Measurements from ENCODE around the gene PHKB.

PHKB gene

DNA sequence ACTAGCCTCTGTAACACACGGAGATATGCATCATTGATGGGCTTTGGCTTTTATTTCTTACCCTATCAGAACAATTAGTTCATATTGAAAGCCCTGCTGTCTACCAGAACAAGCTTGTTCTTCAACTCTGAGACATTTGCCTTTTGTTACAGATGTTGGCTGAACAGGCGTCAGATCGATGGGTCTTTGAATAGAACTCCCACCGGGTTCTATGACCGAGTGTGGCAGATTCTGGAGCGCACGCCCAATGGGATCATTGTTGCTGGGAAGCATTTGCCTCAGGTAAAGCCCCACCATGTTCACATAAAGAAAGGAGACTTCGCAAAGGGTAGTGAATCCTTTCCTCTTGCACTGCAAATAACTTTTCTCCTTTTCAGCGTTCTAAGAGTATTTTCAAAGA, 232.1 kb downstream of the PHKB start:
- H3K27ac ChIP-seq (replicated peaks) = no peak overlapping the region

GRCh38 chr16:47694543-47694942, 233.4 kb downstream of the PHKB start:
- no peak overlapping the region for H3K4me3 ChIP-seq (replicated peaks; ENCODE audit: insufficient read depth, low read length)
- H3K27me3 ChIP-seq (ENCODE audit: insufficient read depth, poor library complexity, severe bottlenecking) = no peaks in the 10 kb centered on the region
- no peak for TF ChIP-seq SPI1 (IDR thresholded peaks at IDR 0.05; ENCODE audit: borderline replicate concordance, low read depth)
- TF ChIP-seq, protein P1, sequence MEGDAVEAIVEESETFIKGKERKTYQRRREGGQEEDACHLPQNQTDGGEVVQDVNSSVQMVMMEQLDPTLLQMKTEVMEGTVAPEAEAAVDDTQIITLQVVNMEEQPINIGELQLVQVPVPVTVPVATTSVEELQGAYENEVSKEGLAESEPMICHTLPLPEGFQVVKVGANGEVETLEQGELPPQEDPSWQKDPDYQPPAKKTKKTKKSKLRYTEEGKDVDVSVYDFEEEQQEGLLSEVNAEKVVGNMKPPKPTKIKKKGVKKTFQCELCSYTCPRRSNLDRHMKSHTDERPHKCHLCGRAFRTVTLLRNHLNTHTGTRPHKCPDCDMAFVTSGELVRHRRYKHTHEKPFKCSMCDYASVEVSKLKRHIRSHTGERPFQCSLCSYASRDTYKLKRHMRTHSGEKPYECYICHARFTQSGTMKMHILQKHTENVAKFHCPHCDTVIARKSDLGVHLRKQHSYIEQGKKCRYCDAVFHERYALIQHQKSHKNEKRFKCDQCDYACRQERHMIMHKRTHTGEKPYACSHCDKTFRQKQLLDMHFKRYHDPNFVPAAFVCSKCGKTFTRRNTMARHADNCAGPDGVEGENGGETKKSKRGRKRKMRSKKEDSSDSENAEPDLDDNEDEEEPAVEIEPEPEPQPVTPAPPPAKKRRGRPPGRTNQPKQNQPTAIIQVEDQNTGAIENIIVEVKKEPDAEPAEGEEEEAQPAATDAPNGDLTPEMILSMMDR (IDR thresholded peaks at IDR 0.05; ENCODE audit: insufficient read depth, low read length) = no peak
- TF ChIP-seq POLR2AphosphoS5 (IDR thresholded peaks at IDR 0.05; ENCODE audit: low read depth) = no peak
- no peak for TF ChIP-seq GABPA (IDR thresholded peaks at IDR 0.05; ENCODE audit: low read depth)
- no peak for TF ChIP-seq REST (IDR thresholded peaks at IDR 0.05; ENCODE audit: insufficient replicate concordance, low read depth)
- no peak for DNase-seq (ENCODE audit: low read depth in 1 of 2, low spot score in 1 of 2)
- H3K27ac ChIP-seq (replicated peaks) = no peak overlapping the region

More for the DNA sequence above, 232.1 kb downstream of the PHKB start:
- TF ChIP-seq GABPA (IDR thresholded peaks at IDR 0.05; ENCODE audit: low read depth) (no peak), SPI1 (IDR thresholded peaks at IDR 0.05; ENCODE audit: borderline replicate concordance, low read depth) (no peak), REST (IDR thresholded peaks at IDR 0.05; ENCODE audit: insufficient replicate concordance, low read depth) (no peak), POLR2AphosphoS5 (IDR thresholded peaks at IDR 0.05; ENCODE audit: low read depth) (no peak)
- TF ChIP-seq, protein P1 (IDR thresholded peaks at IDR 0.05; ENCODE audit: insufficient read depth, low read length) = no peak
- Histone ChIP-seq H3K27me3 (ENCODE audit: insufficient read depth, poor library complexity, severe bottlenecking) (no peaks in the 10 kb centered on the region), H3K4me3 (replicated peaks; ENCODE audit: insufficient read depth, low read length) (no peak overlapping the region)
- no peak for DNase-seq (ENCODE audit: low read depth in 1 of 2, low spot score in 1 of 2)

GRCh38 chr16:47695756-47696155, 234.6 kb downstream of the PHKB start:
- TF ChIP-seq GABPA (IDR thresholded peaks at IDR 0.05; ENCODE audit: low read depth) (no peak), REST (IDR thresholded peaks at IDR 0.05; ENCODE audit: insufficient replicate concordance, low read depth) (no peak), POLR2AphosphoS5 (IDR thresholded peaks at IDR 0.05; ENCODE audit: low read depth) (no peak), SPI1 (IDR thresholded peaks at IDR 0.05; ENCODE audit: borderline replicate concordance, low read depth) (no peak)
- TF ChIP-seq, protein P1 (IDR thresholded peaks at IDR 0.05; ENCODE audit: insufficient read depth, low read length) = no peak
- H3K4me3 ChIP-seq (replicated peaks; ENCODE audit: insufficient read depth, low read length) = no peak overlapping the region

More at GRCh38 chr16:47695756-47696155, 234.6 kb downstream of the PHKB start:
- Histone ChIP-seq H3K27ac (replicated peaks) (no peak overlapping the region), H3K27me3 (ENCODE audit: insufficient read depth, poor library complexity, severe bottlenecking) (no peaks in the 10 kb centered on the region)
- no peak for DNase-seq (ENCODE audit: low read depth in 1 of 2, low spot score in 1 of 2)
